Renal cortex interstitium (tissue), 11 donors: ENCODE measurements around the gene NUDT8. TPM values are rescaled to one million over a fixed set of nuclear protein-coding genes. Genes with fewer than 3 reads are reported as not detected.
"Not testable (repeated sequence)": the region's sequence is repeated elsewhere in the genome, so short reads cannot be mapped to it uniquely, and the experiment has no call there.

Experiments used
- DNase-seq, 11 donors: peaks; one replicate each; pipeline ENCODE4 v3.0.0-alpha.2; 2013; ENCODE audit warnings: low read depth in 9 of 11, low spot score in 4 of 11; ENCODE audit errors: extremely low read depth in 1 of 11
- polyA plus RNA-seq, 3 donors: library from polyadenylated mRNA; unstranded; fragments of 120-200 nt; gene quantifications; one replicate each; pipeline ENCODE4 v1.2.1, GENCODE V29; 2013; ENCODE audit not compliant: insufficient read length in 3 of 3

NUDT8 gene
- polyA plus RNA-seq, 3 donors = 2.5 to 7.1 (median 7.0) TPM

DNA sequence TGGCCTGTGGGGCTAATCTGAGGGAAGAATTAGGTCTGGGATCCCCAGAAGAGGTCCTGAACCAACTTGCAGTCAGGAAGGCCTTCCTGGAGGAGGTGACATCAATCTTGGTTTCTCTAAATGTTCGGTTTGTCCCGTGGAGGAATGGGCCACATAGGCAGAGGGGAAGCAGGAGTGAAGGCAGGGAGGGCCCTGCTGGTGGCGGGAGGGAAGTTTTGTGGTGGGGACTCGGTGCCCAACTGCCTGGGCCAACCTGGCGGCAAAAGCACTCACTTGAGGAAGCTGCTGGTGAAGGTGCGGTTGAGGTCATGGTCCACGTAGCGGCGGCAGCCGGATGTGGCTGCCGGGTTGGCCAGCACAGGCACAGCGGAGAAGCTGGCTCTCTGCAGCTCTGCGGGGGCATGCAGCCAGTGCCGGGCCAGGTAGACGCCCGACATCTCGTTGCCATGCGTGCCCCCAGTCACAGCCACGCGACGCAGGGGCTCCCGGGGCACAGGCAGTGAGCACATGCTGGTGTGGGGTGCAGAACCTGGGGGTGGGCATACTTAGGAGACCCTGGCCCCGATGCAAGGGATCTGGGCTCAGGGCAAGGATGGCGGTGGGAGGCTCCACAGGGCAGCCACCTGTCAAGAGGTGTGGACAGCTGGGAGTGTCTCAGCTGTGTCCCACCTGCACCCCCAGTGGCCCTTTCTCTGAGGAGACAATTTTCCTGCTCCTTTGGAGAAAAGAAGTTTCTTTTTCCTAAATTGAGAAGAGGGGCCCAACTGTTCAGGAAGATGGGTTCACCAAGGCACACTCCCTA is 17.0 kb upstream of the NUDT8 start:
- no peak for DNase-seq

DNA sequence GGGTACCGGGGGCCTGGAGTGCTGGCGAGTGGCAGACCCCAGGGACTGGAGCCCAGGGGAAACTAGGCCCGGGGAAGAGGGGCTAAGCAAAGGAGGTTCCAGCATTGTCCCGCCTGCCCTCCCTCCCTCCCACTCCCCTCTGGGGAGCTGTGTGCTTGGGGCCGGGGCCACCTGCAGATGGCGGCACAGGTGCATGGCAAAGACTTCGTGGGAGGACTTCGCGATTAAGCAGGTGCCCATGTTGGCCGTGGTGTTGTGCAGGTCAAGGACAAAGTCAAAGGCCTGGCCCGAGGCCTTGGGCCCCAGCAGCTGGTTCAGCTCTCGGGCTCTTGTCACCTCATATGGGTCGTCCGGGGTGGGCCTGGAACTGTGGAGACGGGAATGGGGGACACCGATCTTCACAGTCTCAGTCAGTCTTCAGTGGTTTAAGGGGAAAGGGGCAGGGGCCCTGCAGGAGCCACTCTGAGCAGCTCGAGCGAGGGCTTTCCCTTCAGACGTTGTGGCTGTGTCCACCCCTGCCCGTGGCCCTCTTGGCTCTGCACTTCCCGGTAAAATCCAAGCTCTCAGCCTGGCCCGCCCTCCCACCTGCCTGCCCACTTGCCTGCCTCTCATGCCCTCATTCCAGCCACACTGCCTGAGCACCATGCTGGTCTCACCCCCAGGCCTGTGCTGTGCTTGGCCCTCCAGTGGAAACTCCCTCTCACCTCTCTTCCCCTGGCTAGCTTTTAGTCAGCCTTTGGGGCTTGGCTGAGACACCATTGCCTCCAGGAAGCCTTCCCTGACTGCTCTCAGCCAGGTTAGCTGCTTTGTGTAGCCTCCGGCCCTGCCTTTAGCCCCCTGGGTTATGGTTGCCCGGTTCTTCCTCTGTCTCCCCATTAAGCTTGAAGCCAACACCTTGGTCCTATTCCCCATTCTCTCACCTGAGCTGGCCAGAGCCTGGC is 16.1 kb upstream of the NUDT8 start:
- no peak for DNase-seq

DNA sequence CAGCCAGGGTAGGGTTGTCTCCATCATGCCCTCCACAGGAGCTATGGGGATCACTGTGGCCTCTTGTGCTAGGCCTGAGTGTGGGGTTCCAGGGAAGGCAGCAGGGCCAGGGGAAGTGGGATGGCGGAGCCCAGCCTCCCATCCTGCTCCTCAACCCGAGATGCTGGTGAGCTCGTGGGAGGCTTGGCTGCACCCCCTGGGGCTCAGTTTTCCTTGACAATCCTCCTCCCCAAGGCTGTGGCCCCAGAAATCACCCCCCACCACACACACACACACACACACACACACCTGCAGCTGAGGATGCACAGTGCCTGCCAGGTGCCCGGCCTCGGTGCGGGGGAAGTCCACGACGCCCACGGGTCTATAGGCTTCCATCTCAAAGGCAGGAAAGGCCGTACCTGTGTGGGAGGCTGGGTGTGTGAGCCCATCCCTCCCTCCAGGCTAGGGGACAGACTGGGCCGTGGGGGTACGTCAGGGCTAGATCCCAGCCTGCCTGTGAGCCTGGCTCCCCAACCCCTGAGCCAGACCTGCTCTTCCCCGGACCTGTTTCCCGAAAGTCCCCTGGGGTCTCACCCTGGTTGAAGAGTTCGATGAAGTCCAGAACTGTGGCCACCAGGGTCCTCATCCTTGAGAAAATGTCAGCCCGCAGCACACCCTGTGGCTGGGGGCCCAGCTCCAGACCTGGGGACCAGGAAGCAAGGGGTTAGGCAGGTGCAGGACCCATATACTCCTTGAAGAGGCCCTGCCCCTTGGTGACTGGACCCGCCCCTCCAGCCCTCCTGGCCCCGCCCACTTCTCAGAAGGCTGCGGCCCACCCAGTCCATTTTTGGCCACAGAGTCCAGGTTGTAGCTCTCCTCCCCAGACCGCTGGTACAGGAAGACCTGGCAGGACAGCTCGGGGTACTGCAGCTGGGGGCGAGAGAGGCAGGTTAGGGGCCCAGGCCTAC is 15.0 kb upstream of the NUDT8 start:
- no peak for DNase-seq

DNA sequence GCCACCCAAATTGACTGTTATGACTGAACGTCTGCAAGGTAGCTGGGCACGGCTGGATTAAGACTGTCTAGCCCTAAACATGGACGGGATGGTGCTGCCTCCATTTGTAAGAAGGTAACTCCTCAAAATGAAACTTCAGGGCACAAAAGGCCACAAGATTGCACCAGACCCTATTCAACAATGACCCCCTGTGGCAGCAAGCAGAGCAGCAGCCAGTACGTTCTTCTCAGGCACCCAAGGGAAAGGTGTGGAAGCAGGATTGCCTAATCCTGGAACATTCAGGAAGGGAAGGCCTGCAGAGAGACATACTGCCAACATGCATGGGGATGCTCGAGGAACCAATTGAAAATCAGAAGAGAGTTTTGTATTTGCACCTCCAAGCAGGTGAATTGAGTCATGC is 14.3 kb upstream of the NUDT8 start:
- DNase-seq = no peak

DNA sequence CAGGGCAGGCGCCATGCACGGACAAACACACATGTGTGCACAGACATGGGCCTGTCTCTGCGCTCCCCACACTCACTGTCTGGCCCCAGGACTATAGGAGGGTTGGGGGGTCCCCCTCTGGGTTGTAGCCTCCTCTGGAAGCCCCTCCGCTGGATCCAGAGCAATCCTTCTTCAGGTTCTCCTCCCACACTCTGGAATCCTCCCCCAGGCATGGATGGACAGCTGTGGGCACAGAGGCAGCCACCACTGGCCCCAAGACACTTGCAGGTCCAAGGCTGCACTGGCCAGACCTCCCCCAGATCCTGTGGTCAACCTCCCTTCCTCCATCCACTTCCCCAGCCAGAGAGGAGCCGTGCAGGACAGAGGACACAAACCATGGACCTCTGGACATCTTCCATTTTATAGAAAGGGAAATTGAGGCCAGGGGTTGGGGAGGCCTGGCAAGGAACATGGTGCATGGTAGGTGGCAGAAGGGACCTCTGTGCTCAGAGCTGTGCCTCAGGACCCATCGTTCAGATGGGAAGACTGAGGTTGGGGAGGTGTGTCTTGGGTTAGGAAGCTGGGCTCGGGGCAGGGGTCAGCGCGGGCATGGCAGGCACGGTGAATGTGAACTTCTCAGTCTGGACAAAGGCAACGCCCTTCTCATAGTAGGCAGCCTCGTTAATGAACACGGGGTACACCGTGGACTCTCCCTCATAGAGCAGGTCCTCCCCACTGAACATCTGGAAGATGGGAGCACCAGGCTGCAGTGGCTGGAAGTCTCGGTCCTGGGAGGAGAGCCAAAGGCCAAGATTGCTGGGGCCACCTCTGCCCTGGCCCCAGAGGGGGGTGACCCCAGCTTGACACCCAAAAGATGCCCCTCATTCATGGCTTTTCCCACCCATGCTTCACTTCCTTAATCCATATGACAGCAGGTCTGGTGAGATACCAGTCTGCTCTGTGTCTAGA is 12.7 kb upstream of the NUDT8 start:
- no peak for DNase-seq

DNA sequence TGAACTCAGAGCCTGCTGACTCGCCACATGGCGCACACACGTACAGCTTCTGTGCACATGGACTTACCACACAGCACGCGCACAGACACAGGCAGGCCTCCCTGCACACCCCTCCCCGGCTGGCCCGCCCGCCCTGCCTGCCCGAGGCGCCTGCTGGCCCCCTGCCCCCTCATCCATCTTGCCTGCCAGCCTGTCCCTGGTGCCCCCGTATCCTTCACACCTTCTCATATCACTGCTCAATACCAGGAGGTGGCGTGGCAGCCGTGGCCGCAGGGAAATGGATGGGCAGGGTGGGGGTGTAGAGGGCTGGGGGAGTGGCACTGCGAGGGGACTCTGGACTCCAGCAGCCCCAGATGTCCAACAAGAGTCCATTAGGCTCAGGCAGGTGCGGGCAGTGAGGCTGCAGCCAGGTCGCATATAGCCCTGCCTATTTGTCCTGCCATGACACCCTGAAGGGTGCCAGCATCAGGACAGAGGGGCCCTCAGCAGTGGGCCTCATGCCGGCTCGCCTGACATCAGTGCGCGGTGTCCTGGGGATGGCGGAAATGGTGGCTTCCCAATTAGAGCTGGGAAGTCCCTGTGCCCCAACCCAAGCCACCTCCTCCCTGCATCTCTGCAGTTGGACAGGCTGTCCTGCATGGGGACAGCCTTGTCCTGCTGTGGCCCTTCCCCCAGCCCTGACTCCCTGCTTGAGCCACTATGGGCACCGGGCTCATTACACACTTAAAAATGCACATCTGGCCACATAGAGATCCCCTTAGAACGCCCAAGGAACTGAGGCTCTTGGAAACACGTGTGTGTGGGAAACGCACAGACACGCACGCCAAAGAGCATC is 11.8 kb upstream of the NUDT8 start:
- no peak for DNase-seq

DNA sequence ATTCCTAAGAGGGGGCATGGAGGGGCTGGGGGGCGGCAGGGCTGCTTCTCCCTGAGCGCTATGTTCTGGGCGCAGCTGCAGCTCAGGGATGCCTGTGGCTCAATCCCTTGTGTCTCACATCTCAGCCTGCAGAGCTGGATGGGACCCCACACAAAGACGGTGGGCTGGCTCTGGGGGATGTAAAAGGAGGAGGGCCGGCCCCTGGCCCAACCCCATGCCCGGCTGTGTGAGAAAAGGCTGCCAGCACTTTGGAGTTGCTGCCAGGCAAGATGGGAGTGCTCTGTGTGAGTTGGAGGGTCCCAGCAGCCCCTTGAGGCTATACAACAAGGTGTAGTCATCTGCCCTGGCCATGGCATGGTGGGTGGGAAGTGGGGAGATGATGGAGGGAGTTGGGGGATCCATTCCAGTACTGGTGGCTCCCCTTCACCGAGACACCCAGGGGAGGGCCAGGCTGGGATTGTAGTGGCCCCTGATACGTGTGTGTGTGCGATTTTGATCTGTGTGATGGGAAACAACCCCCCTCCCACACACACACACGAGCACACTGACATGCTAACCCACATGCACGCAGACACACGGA is 11.1 kb upstream of the NUDT8 start:
- DNase-seq = no peak

DNA sequence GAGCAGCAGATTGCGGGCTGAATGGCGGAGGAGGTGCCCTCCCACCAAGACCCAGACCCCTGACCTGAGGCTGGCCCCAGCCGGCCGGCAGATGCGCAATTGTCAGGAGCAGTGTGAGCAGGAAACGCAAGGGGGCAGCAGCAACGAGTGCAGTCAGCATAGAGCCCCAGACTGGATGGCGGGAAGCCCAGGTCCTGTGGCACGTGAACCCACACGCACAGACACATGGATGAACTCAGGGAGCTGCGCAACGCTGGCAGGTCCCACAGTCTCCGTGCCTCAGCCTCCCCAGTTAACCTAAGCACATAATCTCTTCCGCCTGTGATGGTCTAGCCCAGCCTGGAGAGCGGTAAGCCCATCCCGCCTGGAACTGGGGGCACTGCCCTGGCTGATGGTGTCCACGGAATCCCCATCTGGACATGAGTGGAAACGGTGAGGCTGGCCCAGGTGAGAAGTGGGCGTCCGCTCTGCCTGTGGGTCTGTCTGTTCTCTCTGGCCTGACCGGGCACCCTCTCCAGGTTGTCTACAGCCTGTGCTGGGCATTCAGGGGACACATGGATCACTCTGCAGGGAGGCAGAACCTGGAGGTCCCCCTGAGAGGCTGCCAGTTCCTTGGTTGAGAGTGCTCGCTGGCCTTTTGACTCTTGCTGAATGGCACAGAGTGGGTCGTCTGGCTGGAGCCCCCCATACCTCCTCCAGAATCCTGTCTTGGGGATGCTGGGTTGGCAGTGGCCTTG is 10.5 kb upstream of the NUDT8 start:
- peak in 1 of 11 donors; percentile 39 for DNase-seq

DNA sequence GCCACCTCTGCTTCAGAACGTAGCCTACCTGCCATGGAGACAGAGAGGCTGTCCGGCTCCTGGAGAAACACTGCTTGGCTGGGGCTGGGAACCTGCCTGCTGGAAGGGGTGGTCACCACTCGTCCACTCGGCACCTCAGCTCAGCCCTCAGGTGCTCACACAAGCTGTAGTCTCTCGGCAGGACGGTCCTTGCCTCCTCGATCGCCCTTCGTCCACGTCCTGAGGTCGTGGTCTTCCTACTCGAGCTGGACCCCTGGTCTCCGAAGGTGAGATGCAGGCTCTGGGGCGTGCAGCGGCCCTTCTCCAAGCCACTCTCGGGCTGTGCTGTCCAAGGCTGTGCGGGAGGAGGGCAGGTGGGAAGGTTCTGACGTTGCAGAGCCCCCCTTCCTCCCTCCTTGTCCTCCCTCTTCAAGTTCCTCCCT is 9.7 kb upstream of the NUDT8 start, which contains the start of gene TBX10:
TBX10 (minus strand) TSS at position 326 of the 422 bp plus-strand sequence; CDS start at position 35, 291 bp downstream.
- no peak for DNase-seq

DNA sequence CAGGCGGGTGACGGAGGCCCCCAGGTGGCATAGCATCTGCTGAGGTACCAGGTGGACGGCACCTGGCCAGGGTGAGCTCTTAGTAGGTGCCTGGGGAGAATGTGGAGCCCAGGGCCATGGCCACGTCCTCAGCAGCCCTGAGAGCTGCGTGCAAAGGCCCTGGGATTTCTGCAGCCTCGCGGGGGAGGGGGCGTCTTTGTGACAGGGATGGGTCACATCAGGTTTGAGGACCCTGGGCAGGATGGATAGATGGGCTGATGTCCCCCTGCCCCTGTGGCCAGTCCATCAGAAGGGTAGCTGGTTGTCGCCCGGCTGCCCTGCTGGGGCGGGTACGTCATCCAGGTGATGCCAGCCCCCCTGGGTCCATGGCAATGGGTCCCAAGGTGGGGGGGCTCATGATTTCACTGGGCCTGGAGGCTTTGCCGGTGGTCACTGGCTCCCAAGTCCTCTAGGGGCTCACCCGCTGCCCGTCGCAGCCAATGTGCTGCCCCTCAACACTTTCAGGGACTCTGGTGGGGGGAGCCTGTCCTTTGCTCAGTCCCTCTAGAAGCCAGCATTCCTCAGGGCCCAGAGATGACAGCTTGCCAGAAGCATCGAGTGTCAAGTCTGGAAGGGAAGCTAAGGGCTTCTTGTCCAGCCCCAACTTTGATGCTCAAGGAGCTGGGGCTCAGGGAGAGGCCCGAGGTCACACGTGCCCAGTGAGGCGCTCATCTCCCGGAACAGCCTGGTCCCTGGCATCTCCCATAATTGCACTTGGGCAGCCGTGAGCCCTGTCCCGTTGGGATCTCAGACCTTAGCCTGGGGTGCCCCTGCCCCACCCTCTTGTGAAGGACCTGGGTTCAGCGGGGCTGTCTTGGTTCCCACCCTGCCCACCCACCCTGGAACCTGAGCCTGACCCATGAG is 9.0 kb upstream of the NUDT8 start:
- DNase-seq = no peak

DNA sequence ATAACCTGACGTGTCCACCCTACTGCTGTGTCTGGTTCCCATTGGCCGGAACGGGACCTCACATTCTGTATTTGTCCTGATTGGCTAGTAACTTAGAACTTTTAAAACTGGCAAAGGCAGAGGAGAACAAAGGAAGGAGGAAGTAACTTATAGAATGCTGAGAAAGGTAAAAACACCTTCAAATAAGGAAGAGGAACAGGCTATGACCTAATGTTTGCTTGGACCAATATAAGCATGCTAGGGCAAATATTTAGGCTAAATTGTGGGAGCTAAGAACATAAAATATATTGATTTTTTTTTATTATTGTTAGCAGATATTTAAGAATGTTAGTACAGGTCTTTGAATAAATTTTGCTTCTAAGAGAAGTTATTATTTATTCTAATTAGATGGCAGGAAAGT is 7.7 kb upstream of the NUDT8 start:
- not testable (repeated sequence) for DNase-seq

DNA sequence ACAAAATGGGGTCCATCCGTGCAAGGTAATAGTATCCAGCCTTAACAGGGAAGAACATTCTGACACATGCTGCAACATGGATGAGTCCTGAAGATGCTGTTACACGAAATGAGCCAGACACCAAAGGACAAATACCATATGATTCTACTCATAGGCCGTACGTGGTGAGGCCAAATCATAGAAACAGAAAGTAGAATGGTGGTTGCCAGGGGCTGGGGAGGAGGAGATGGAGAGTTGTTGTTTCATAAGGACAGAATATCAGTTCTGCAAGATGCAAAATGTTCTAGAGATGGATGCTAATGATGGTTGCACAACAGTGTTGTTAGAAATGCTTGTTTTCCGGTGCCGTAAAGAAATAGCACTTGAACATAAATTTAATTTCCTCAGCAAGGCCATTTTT is 7.2 kb upstream of the NUDT8 start:
- DNase-seq = no peak

DNA sequence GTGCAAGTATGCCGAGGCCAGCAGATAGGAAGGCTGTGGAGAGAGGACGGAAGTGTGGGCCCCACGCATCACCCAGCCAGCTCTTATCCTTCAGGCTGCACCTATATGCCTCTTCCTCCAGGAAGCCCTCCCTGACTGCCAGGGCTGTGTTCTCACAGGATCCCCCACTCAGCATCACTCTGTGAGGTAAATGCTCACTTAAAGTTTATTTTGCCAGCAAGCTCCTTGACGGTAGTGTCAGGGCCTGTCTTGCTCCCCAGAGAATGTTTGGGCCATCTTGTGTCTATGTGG is 5.4 kb upstream of the NUDT8 start:
- DNase-seq = no peak

DNA sequence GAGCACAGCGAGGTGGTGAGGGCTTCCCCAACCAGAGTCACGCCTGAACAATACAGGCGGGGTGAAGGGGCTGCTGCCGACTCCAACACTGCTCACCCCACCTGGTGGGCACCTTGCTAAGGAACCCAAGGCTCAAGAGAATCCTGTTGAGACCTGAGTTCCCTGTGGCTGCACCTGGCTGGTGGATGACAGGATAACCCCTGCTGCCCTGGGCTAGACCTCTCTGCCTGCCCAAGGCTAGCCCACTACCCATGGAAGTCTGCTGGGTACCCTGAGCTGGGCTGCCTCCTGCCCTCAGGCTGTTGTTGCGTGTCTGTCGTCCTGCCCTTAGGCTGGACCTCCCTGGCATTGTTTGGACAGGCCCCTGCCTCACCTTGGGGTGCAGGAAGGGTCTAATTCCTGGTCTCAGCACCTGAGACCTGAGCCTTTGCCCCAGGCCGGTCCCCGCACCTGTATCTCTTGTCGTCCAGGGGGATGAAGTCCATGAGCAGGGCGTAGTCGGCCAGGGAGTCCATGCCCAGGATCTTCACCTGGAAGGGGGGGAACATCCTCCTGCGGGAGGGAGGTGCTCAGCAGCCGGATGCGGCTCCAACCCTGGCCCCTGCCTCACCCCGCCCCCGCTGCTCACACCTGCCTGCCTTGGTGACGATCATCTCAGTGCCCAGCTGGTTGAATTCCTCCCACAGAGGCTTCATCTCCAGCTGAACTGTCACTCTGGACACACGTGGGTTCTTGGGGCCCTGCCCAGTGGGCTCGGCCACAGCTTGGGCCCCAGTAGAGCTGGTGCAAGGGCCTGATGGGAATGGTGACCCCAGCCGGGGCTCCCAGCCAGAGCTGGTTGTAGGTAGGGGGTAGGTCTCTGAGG is 4.9 kb upstream of the NUDT8 start:
- DNase-seq = no peak
